ENCODE data around the gene RABL2A.
"Not testable (repeated sequence)": the region's sequence is repeated elsewhere in the genome, so short reads cannot be mapped to it uniquely, and the experiment has no call there.

The RABL2A gene

DNA sequence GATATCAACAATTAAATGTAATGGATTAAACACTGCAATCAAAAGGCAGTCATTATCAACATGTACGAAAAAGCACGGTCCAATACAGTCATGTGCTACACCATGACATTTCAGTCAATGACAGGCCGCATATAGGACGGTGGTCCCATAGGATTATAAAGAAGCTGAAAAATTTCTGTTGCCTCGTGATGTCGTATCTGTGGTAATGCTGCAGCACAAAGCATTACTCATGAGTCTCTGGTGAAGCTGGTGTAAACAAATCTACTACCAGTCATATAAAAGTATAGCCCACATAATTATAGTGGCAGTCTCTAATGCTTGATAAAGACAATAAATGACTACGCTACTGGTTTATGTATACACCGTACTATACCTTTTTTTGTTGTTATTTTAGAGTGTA is 58.4 kb downstream of the RABL2A start:
- DNase-seq (ENCODE audit: low spot score) = no peak

DNA sequence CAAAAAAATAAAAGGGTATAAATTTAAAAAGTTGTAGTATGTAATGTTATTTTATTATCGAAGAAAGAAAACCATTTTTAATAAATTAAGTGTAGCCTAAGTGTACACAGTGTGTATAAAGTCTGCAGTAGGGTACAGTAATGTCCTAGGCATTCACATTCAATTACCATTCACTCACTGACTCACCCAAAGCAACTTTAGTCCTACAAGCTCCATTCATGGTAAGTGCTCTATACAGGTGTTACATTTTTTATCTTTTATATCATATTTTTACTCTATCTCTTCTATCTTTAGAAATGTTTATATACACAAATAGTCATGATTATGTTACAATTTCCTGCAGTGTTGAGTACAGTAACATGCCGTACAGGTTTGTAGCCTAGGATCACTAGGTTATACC is 59.5 kb downstream of the RABL2A start:
- no peak for DNase-seq (ENCODE audit: low spot score)

DNA sequence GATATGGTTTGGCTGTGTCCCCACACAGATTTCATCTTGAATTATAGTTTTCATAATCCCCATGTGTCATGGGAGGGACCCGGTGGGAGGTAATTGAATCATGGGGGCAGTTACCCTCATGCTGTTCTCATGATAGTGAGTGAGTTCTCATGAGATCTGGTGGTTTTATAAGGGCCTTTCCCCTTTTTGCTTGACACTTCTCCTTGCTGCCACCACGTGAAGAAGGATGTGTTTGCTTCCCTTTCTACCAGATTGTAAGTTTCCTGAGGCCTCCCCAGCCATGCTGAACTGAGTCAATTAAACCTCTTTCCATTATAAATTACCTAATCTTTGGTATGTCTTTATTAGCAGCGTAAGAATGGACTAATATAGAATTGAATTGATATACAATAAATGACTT is 63.8 kb downstream of the RABL2A start:
- DNase-seq (ENCODE audit: low spot score) = not testable (repeated sequence)
